ENCODE data around the gene THAP7. TPM values are rescaled to one million over a fixed set of nuclear protein-coding genes. Genes with fewer than 3 reads are reported as not detected.

The THAP7 gene
- total and polyA plus RNA-seq, 9 of the 15 experiments (the other 6 are each of a cell fraction or from before 2014, with no cell fraction given) = 7.9 to 263 (median 84.1) TPM

DNA sequence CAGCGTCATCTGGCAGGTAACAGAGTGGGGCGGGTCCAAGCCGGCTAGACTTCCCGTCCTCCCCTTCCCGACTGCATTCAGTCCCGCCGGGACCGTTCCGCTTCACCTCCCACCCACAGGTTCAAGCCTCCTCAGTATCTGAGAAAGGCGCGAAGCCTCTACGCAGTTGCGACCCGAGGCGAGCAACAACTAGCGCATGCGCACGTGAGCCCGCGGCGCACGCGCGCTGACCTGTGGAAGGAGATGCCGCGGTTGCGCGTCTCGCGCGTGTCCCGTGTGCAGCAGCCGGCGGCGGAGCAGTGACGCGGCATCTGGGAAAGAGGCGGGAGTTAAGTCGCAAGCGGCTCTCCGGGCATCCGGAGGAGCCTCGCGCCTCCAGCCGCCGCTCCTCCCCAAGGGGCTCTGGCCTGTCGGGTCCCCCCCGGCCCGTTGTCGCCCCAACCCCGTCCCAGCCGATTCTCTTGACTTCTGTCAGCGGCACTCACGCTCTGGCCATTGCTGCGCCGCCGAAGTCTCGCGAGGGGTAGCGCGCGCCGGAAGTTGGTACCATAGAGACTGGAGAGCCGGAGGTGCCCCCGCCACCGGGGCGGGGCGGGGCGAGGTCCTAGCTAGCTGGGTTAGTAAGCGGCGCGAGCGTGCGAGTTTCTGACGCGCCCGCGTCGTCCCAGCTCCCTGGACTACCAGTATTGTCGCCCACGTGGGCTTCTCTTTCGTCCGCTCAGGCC, at the start of gene THAP7 (continued):
- TF ChIP-seq, protein P1, sequence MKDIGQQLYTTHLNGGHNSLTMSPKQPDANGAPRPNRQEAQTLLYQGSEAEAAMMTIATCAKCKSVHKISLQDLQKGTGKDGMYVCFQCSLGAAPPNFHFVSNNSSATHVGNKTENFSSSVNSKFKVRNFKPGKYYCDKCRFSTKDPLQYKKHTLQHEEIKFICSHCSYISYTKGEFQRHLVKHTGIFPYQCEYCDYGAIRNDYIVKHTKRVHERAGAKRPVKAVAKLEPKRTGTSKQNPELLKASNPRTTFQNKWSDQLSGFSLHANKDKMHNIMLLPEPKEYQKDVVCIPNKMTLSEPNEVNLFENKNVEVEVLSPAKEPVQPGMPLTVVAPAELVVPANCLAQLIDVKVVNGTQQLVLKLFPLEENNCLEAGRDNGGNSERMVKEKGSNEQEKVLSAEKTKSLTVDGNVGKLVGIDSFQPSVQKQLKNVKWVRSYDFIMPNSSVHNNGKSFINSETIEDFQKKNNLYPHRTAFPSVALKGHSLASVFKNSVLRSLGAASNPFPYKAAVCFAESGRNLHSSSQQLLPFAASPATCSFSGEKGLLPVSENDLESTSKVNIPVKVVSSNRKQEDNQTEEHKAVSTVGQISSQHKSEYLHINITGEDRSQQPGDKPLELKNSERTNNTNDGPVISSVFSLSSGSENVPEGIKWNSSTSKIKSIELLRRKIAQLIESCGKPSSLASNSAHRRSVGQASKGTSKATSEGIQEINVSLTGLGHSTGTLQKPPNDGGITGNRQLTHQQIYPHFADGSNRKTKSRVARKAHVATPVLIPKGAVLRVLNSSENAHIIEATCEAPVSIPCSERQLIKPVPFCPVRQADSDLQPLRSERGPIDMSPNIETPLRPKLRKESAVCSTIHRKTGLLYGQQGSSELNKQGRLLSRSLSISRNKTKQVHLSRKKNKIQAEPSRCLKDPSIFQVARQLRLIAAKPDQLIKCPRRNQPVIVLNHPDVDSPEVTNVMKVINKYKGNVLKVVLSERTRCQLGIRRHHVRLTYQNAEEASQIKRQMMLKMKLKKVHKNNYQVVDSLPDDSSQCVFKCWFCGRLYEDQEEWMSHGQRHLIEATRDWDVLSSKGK (CRISPR knock-in tag; IDR thresholded peaks at IDR 0.05) = no peak
- TF ChIP-seq EZH2 (IDR thresholded peaks at IDR 0.05; ENCODE audit: borderline replicate concordance, low read depth, low read length) = no peak
- TF ChIP-seq, protein P2, sequence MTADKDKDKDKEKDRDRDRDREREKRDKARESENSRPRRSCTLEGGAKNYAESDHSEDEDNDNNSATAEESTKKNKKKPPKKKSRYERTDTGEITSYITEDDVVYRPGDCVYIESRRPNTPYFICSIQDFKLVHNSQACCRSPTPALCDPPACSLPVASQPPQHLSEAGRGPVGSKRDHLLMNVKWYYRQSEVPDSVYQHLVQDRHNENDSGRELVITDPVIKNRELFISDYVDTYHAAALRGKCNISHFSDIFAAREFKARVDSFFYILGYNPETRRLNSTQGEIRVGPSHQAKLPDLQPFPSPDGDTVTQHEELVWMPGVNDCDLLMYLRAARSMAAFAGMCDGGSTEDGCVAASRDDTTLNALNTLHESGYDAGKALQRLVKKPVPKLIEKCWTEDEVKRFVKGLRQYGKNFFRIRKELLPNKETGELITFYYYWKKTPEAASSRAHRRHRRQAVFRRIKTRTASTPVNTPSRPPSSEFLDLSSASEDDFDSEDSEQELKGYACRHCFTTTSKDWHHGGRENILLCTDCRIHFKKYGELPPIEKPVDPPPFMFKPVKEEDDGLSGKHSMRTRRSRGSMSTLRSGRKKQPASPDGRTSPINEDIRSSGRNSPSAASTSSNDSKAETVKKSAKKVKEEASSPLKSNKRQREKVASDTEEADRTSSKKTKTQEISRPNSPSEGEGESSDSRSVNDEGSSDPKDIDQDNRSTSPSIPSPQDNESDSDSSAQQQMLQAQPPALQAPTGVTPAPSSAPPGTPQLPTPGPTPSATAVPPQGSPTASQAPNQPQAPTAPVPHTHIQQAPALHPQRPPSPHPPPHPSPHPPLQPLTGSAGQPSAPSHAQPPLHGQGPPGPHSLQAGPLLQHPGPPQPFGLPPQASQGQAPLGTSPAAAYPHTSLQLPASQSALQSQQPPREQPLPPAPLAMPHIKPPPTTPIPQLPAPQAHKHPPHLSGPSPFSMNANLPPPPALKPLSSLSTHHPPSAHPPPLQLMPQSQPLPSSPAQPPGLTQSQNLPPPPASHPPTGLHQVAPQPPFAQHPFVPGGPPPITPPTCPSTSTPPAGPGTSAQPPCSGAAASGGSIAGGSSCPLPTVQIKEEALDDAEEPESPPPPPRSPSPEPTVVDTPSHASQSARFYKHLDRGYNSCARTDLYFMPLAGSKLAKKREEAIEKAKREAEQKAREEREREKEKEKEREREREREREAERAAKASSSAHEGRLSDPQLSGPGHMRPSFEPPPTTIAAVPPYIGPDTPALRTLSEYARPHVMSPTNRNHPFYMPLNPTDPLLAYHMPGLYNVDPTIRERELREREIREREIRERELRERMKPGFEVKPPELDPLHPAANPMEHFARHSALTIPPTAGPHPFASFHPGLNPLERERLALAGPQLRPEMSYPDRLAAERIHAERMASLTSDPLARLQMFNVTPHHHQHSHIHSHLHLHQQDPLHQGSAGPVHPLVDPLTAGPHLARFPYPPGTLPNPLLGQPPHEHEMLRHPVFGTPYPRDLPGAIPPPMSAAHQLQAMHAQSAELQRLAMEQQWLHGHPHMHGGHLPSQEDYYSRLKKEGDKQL (CRISPR knock-in tag; IDR thresholded peaks at IDR 0.05; ENCODE audit: borderline replicate concordance) = no peak
- no peak for TF ChIP-seq NR2C2 (CRISPR knock-in tag; IDR thresholded peaks at IDR 0.05)
- no peak for TF ChIP-seq NR2C2 (tag; IDR thresholded peaks at IDR 0.05)
- TF ChIP-seq, protein P3, sequence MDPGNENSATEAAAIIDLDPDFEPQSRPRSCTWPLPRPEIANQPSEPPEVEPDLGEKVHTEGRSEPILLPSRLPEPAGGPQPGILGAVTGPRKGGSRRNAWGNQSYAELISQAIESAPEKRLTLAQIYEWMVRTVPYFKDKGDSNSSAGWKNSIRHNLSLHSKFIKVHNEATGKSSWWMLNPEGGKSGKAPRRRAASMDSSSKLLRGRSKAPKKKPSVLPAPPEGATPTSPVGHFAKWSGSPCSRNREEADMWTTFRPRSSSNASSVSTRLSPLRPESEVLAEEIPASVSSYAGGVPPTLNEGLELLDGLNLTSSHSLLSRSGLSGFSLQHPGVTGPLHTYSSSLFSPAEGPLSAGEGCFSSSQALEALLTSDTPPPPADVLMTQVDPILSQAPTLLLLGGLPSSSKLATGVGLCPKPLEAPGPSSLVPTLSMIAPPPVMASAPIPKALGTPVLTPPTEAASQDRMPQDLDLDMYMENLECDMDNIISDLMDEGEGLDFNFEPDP (CRISPR knock-in tag; IDR thresholded peaks at IDR 0.05) = peak; percentile 78
- TF ChIP-seq ZNF445 (CRISPR knock-in tag; IDR thresholded peaks at IDR 0.05; ENCODE audit: low read depth) = peak; percentile 78; the same call in 1 of the 2 replicates
- TF ChIP-seq CBX1 (IDR thresholded peaks at IDR 0.05; ENCODE audit: low read depth) = no peak
- no peak for TF ChIP-seq NFE2 (IDR thresholded peaks at IDR 0.05; ENCODE audit: low read depth)
- TF ChIP-seq RFX1 (IDR thresholded peaks at IDR 0.05) = no peak
- no peak for TF ChIP-seq CAMTA2 (CRISPR knock-in tag; conservative IDR thresholded peaks at IDR 0.05)
- TF ChIP-seq SP2 (IDR thresholded peaks at IDR 0.05; ENCODE audit: extremely low read depth, low read depth, low read length, poor library complexity, severe bottlenecking) = peak; percentile 93
- TF ChIP-seq MYC (IDR thresholded peaks at IDR 0.05; ENCODE audit: low read depth, low read length) = peak; percentile 97
- peak; percentile 98 for TF ChIP-seq MYC (CRISPR knock-in tag; IDR thresholded peaks at IDR 0.05; ENCODE audit: borderline replicate concordance, low read depth)
- TF ChIP-seq ZEB2 (IDR thresholded peaks at IDR 0.05) = no peak
- TF ChIP-seq TRIM24 (IDR thresholded peaks at IDR 0.05) = no peak
- no peak for TF ChIP-seq CBFA2T2 (conservative IDR thresholded peaks at IDR 0.05)
- TF ChIP-seq NFIC (IDR thresholded peaks at IDR 0.05) = no peak
